Endothelial cell of hepatic sinusoid (primary cell): Measurements from ENCODE around the gene EIF1.
"Not testable (repeated sequence)": the region's sequence is repeated elsewhere in the genome, so short reads cannot be mapped to it uniquely, and the experiment has no call there.

Source experiments
- in situ Hi-C: cut with HindIII; loops from 2 replicates; pipeline ENCODE4 v1.10.0; 2017; ENCODE audit warnings: low sequenced_read_pairs

Gene EIF1

DNA sequence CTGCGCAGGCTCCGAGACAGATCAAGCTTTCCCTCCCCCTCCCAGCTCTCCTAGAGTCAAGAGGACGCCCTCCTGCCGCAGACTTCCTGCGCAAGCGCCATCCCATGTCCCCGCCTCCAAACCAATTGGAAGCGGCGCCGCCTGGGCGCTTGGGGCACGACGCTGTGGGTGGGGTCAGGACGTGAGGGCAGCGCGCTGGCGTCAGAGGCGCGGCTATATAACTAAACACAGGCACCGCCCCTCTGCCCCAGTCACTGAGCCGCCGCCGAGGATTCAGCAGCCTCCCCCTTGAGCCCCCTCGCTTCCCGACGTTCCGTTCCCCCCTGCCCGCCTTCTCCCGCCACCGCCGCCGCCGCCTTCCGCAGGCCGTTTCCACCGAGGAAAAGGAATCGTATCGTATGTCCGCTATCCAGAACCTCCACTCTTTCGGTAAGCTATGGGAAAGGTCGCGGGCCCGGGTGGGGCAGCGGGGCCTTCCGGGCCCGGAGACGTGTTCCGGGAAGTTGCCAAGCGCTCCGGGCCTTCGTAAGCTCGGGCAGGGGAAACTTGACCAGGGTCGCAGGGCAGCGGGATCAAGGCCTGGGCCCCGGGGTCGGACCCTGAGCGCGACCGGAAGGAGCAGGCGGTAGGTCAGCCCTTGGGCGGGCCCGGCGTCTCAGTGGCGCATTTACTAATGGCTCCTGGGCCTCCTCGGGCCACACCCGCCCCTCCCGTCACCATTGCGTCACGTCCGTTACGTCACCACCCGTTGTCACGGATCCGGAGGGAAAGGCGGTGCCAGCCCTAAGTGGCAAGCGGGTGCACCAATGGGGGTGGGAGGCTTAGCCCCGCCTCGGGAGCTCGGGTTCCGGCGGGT, at the start of gene EIF1:
TSS of gene EIF1 (plus strand) at position 245 of the 856 bp plus-strand sequence. CDS start at position 399, 154 bp downstream.
- in situ Hi-C loops: no loop called here

DNA sequence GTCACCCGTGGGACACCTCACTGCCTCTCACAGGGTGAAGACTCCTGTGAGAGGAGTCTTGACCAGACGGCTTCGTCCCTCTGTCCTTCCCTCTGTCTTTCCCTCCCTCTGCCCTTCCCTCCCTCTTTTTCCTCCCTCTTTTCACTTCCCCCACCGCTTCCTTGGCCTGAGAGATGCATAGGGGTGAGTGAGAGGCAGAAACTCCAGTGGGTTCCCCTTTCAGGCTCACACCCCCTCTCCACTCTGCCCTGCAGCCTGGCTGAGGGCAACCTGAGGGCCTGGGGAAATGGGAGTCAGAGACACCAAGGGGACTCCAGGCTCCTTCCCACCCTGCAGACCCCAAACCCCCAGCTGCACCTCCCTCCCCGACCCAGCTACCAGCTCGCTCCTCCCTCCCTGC, 49.7 kb upstream of the EIF1 start:
- in situ Hi-C loops: no loop called here

DNA sequence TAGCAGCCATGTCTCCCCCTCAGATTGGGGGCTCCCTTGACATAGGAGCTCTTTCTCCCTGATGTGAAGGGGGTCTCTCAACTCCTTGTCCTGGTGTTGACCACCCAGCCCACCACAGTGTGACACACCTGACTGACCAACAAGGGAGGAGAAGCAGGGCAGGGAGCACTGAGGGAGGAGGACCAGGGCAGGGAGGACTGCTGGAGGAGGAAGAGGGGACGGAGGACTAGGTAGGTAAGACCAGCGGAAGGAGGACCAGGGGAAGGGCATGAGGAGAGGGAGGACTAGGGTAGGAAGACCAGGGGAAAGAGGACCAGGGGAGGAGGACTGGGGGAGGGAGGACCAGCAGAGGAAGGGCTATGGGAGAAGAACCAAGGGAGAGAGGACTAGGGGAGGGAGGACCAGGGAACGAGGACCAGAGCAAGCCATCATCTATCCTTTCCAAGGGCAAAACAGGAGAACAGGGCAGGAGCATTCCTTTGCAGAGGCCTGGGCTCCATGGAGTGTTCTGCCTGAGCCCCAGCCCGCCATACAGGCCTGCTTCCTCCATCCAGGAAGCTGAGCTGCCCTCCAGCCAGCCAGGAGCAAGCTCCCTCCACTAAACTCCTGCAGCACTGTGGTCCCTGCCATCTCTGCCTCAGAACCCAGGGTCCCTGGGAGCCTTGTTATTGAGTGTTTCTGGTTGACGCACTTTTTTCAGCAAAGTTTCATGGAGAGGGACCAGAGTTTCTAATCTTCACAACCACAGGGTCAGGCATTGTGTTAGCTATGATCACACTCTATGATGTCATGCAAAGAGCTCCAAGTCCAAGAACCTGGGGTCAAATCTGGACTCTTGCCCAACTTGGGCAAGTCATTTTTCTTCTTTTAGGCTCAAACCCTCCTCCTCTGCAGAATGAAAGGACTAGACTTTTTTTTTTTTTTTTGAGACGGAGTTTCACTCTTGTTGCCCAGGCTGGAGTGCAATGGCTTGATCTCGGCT, 48.9 kb upstream of the EIF1 start:
- in situ Hi-C loops: no loop called here

DNA sequence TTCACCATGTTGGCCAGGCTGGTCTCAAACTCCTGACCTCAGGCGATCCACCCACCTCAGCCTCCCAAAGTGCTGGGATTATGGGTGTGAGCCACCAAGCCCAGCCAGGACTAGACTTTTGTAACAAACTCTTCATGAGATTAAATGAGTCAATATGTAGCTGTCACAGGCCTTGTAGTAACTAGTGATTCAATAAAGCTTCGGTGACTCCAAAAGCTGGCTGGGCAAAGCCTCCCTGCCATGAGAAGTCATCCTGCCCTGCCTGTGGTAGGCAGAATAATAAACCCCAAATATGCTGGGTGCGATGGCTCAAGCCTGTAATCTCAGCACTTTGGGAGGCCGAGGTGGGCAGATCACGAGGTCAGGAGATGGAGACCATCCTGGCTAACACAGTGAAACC, 48.1 kb upstream of the EIF1 start:
- in situ Hi-C loops: not testable (repeated sequence)

DNA sequence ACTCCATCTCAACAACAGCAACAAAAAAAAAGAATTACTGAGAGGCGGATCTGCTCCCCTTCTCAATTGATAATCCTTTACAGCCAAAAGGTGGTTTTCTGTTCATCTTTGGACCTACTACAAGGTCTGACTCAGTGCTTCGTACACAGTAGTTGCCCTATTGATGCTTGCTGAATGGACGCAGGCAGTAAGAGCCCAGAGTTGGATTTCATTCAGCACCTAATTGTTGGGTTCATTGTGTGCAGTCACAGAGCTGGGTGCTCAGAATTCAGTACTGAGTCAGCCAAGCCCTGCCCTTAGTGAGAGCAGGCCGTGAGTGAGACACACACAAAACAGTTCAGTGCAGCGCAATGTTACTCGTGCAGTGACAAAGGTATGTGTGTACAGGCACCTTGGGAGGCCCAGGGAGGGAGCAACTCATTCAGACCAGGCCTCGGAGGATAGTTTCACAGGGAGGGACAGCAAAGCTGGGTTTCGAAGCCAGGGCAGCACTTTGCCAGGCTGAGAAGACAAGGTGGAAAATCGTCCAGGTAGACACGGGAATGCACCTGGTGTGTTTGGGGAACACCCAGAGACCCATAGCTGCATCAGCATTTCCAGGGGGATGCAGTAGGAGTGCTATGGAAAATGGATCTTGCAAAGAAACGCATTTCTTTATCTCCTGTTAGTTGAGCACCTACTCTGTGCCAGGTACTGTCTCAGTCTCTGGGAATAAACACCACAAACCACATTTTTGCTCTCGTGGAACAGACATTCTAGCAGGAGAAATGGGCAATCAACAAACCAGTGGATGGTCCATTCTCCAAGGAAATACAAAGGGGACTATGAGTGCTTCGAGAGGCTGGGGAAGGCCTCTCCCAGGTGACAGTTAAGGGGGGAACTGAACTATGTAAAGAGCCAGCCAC, 46.2 kb upstream of the EIF1 start:
- in situ Hi-C loops: no loop called here

DNA sequence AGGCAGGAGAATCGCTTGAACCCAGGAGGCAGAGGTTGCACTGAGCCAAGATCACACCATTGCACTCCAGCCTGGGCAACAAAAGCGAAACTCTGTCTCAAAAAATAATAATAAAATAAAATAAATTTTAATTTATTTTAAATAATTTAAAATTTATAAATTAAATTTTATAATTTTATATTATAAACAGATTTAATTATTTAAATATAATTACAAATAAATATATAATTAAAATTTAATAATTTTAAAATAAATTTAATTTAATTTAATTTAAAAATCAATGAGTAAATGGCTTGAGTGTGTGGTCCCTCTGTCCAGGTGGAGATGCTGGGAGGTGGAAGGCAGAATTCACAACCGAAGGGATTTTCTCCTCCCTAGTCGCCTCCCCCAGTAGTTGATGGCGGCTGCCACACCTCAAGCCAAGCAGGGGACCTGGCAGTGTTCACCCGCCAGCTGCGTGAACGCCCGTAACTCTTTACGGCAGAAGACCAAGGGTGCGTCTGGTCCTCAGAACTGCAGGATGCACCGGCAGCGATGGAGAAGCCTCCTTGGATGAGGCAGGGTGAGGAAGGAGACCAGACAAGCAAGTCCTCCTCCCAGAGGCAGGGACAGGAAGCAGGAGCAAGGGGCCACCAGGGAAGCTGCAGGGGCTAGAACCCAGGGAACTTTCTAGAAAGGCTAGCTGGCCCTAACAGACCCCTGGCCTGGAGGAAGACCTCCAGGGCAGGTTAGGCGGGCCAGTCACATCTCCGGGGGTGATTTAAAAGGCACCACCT, 41.5 kb upstream of the EIF1 start:
- in situ Hi-C loops: no loop called here

DNA sequence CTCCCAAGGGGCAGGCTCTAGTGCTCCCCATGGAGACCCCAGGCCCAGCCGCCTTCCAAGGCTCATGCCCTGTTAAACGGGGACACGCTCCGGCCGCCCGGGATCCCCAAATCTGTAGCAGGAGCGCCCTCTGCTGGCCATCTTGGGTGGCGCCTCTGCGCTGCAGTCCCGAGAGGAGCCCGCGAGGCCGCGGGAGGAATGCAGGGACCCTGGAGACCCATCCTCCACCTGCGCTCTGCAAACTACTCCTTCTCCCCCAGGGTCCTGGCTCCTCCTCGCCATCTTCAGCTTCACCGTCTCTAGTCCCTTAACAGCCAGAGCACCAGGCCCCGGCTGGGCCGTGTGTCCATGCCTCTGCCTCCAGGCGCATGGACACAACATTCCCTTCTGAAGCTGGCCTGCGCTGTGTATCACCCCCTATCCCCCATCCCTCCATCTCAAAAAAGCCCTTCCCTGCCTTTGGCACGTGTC, 40.7 kb upstream of the EIF1 start:
- in situ Hi-C loops: no loop called here

DNA sequence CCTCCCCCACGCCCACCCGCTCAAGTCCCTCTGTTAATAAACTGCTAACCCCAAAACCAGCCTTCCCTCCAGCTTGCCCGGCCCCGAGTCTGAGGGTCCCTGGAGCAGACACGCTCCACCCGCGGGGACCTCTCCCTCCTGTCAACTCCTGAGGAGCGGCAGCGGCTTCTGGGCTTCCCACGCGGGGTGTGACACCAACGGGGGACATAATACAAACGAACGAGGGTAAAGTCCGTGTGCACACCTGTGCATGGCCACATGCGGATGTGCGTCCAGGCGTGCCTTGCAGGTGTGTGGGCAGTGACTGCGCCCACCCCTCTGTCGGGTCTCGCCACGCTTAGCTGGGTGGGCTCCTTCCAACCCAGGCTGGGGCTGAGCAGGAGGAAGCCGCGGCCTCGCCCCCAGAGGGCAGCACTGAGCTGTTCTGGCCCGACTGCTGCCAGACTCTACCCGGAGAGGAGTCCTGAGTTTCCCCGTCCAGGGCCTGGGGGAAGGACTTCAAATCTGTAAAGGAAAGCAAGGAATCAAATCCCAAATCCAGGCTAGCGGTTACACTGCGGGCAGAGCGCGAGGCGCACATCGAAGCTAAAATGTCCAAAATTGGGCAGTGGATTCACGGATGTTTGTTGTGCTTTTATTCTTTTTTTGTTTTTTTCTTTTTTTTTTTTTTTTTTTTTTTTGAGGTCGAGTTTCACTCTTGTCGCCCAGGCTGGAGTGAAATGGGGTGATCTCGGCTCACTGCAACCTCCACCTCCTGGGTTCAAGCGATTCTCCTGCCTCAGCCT, 40.1 kb upstream of the EIF1 start:
- in situ Hi-C loops: no loop called here

DNA sequence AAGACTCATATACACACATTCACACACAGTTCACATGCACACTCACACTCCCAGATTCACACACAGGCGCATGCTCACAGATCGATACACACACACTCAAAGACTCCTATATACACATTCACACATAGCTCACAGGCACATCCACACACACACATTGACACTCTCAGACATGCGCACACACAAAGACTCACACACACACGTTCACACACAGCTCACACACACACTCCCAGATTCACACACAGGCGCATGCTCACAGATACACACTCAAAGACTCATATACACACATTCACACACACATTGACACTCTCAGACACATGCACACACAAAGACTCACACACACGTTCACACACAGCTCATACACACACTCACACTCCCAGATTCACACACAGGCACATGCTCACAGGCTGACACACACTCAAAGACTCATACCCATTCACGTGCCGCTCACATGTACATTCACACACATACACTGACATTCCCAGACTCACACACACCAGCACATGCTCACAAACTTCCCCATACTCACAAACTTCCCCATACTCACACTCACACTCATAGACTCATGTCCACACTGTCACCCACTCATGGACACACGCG, 38.7 kb upstream of the EIF1 start:
- in situ Hi-C loops: no loop called here

DNA sequence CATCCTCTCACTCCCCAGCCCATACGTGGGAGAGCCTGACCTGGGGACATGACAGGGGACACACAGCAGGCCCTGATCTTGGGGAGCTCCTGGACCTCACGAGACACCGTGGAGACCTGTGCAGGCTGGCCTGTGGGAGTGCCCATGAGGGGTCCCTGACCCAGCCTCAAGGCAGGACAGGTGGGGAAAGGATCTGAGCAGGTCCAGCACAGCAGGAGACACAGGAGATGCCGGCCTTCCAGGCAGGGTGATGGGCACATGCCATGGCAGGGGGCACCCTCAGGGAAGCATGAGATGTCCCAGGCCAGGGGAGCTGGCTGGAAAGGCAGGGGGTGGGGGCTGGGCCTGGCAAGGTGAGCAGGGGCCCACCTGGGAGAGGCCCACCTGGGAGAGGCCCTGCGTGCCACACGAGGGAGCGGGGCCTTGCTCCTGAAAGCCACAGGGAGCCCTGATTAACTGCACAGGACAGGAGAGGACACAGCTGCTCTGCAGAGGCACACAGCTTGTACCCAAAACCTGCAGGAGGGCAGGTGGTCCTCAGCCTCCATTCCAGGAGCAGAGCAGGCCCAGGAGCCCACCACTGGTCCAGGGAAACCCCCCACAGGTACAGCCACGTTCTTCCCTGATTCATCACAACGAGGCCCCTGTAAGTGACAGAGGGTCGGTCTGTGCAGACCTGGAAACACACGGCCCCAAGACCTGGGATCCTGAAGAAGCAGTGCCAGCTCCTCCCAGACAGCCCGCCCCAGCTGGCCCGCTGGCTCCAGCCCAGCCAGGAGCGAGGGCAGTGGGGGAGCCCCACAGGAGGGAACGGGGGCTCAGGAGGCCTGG, 37.7 kb upstream of the EIF1 start:
- in situ Hi-C loops: no loop called here

DNA sequence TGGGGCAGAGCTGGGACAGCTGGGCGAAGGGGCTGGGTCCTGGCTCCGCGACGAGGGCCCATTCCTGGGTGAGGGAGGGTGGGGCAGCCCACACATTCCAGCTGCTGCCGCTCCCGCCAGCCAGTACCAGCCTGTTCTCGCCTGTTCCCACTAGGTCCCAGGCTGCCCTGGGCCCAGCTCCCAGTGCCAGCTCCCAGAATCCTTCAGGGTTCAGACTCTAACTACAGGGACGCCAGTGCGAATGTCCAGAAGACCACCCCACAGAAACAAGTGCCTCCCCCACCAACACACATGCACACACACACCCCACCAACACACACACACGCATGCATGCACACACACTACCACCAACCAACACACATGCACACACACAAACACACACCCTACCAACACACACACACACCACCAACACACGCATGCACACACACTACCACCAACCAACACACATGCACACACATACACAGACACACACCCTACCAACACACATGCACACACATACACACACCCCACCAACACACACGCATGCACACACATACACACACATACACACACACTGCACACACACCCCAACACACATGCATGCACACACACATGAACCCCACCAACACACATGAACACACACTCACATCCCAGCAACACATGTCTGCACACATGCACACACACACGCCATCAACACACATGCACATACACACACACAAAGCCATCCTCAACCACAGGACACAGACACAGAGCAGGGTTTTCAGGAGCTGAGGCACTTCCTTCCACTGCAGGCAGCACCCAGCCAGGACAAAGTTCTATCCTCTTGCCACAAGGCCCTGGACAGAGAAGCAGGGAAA, 36.8 kb upstream of the EIF1 start:
- in situ Hi-C loops: no loop called here

DNA sequence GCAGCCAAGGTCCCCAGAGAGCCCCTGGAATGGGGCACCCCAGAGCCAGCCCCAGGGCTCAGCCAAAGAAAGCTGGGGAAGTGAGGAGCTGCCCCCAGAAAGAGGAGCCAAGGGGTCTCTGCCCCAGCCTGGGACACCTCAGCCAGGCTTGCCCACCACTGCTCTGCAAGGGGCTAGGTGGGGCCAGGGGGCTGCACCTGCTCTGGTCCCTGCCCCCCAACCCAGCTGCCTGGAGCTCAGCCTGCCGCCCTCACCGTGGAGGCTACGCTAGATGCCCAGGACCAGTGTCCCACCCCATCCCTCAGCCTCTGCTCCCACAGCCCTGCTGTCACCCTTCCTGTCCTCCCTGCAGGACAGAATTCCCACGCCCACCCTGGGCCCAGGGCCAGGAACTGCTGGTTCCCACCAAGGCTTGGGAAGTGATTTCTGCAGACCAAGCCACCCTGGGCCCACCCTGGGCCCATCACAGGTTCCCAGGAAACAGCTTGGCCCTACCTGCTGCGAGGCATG, 36.2 kb upstream of the EIF1 start:
- in situ Hi-C loops: no loop called here

DNA sequence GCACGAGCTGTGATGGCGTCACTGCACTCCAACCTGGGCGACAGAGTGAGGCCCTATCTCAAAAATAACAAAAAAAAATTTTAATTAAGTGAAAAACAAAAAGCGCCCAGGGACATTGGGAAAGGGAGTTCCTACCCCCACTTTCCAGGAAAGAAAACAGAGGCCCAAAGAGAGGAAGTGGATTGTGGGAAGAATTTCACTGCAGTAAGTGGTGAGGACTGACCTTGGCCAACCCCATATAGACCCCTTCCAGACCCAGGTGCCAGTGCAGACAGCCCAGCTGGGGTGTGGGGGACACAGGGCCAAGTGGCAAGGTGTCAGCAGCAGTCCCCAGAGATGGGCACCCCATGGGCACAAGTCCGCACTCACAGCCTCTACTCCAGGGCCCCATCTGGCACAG, 35.3 kb upstream of the EIF1 start:
- in situ Hi-C loops: no loop called here

DNA sequence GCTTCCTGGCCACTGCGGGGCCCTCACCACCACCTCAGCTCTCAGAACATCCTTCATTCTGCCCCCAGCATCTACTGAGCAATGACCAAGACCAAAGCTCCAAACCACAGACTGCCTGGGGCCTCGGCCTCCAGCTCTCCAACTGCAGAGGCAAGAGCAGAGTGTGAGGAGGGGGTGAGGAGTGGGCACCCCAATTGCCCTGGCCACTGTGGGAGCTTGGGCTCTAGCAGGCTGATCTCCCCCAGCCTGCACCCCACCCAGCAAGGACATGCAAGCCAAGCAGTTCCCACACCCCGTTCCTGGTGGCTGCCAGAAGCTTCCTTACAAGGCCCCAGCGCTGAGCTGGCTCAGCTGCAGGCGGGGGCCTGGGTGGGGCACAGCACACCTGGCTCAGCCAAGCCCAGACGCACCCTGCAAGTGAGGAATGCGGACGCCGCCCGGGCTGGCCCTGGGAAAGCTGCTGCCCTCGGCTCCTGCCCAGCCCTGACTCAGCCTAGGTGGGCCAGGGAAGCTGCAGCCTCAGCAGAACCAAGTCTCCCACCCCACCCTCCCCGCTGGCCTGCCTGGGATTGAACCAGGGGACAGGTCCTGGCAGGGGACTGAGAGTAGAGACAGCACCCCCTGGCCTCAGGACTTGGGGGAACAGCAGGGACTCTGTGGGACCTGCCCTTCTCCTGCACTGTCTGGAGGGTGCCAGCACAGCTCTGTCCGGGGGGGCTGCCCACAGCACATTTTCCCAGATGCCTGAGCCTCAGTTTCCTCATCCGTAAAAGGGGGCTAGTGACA, 34.6 kb upstream of the EIF1 start:
- in situ Hi-C loops: no loop called here

DNA sequence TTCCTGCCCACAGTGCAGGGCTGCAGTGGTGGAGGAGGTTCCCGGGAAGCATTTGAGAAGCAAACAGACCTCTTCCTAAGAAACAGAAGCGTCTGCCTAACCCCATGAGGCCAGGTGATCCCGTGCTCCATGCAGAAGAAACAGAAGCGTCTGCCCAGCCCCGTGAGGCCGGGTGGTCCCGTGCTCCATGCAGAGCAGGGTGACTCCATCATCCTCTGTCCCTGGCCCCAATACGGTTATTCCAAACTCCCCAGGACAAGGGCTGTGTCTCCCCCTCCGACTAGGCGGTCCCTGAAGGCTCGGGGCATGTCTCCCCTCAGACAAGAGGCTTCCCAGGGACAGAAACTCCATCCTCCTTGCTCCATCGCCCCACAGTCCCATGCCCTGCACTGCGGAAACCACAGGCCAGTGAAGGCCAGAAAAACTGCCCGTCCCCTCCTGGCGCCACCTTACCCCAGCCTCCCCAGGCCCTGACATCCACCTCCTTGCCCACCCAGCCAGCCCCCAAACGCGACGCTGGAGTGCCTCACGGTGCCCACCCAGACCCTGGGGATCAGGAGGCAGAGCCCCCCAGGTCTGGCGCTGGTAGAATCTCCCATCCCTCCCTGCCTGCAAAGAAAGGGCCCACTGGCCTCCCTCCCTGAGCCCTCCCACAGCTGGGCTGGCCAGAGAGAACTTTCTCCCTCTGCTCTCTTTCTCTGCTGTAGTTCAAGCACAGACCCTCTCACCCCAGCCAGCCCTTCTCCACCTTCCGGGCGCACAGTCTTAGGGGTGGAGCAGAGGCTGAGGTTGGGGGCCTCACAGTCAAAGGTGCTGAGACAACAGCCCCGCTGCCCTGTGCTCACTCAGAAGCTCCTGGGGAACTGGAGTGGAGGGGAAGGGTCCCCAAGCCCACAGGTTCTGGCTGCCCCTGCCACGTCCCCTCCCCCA, 33.7 kb upstream of the EIF1 start:
- in situ Hi-C loops: no loop called here
